Neural cell (in vitro differentiated cells): ENCODE results near the gene DECR2. TPM values are rescaled to one million over a fixed set of nuclear protein-coding genes. Genes with fewer than 3 reads are reported as not detected.

Source experiments
- H2AFZ ChIP-seq: fragments of 200-600, 300-800 bp; sonication (generic), shearing (Covaris generic); 2 replicates; pipeline ENCODE4 v1.6.0; 2014; ENCODE audit warnings: low read depth, mild to moderate bottlenecking, antibody characterized with exemption, low read length, moderate library complexity
- H3F3A ChIP-seq: fragments of 200-600 bp; shearing (Covaris generic); 2 replicates; pipeline ENCODE4 v1.6.1; 2016; ENCODE audit warnings: mild to moderate bottlenecking, moderate library complexity, mixed read lengths, antibody characterized with exemption, low read length; ENCODE audit not compliant: insufficient read depth, poor library complexity, severe bottlenecking
- H3K27ac ChIP-seq: fragments of 200-600, 300-800 bp; sonication (generic), shearing (Covaris generic); 2 replicates; pipeline ENCODE4 v1.5.1; 2014; ENCODE audit warnings: mild to moderate bottlenecking, low read length, moderate library complexity
- H3K27me3 ChIP-seq: fragments of 300-800, 200-600 bp; sonication (generic), shearing (Covaris generic); 2 replicates; pipeline ENCODE4 v1.6.0; 2014; ENCODE audit warnings: mild to moderate bottlenecking, low read depth, low read length, moderate library complexity; ENCODE audit not compliant: insufficient read depth
- H3K36me3 ChIP-seq: fragments of 300-800, 200-600 bp; sonication (generic), shearing (Covaris generic); 2 replicates; pipeline ENCODE4 v1.5.1; 2014; ENCODE audit warnings: mild to moderate bottlenecking, antibody characterized with exemption, low read length, moderate library complexity; ENCODE audit not compliant: insufficient read depth
- H3K4me2 ChIP-seq: fragments of 300-800, 200-600 bp; sonication (generic), shearing (Covaris generic); 2 replicates; pipeline ENCODE4 v1.6.0; 2014; ENCODE audit warnings: mild to moderate bottlenecking, low read length
- H3K4me3 ChIP-seq: fragments of 300-800, 200-600 bp; sonication (generic), shearing (Covaris generic); 2 replicates; pipeline ENCODE4 v1.5.1; 2014; ENCODE audit warnings: mild to moderate bottlenecking, low read length, moderate library complexity
- H3K79me2 ChIP-seq: fragments of 200-600 bp; shearing (Covaris generic); replicated peaks from 2 replicates; pipeline ENCODE4 v1.6.0; 2014; ENCODE audit warnings: mild to moderate bottlenecking, low read length, moderate library complexity; ENCODE audit not compliant: insufficient read depth
- H3K9ac ChIP-seq: fragments of 300-800, 200-600 bp; sonication (generic), shearing (Covaris generic); 2 replicates; pipeline ENCODE4 v1.6.1; 2016; ENCODE audit warnings: mild to moderate bottlenecking, low read length, mixed read lengths
- H3K9me2 ChIP-seq: fragments of 200-600 bp; shearing (Covaris generic); 2 replicates; pipeline ENCODE4 v1.6.1; 2016; ENCODE audit warnings: mild to moderate bottlenecking, low read length, mixed read lengths; ENCODE audit not compliant: insufficient read depth
- H3K9me3 ChIP-seq: fragments of 200-600, 300-800 bp; sonication (generic), shearing (Covaris generic); 2 replicates; pipeline ENCODE4 v1.6.1; 2016; ENCODE audit warnings: mild to moderate bottlenecking, mixed run types, low read length, moderate library complexity, mixed read lengths
- H4K20me1 ChIP-seq: fragments of 200-600 bp; shearing (Covaris generic); 2 replicates; pipeline ENCODE4 v1.6.1; 2016; ENCODE audit warnings: mild to moderate bottlenecking, mixed run types; ENCODE audit not compliant: insufficient read depth
- EP300 ChIP-seq: fragments of 450-650 bp; conservative IDR thresholded peaks from 2 replicates; pipeline ENCODE4 v1.6.1; 2014; ENCODE audit warnings: antibody characterized with exemption, mild to moderate bottlenecking, moderate library complexity; ENCODE audit not compliant: poor library complexity, severe bottlenecking
- EZH2 ChIP-seq: fragments of 200-600, 300-800 bp; shearing (Covaris generic), sonication (generic); IDR thresholded peaks from 2 replicates; pipeline ENCODE4 v1.6.1; 2014; ENCODE audit warnings: antibody characterized with exemption, low read length, borderline replicate concordance, mild to moderate bottlenecking; ENCODE audit not compliant: insufficient read depth, poor library complexity, severe bottlenecking
- MXI1 ChIP-seq: fragments of 450-650 bp; conservative IDR thresholded peaks from 2 replicates; pipeline ENCODE4 v1.6.1; 2014; ENCODE audit warnings: antibody characterized with exemption, mild to moderate bottlenecking; ENCODE audit not compliant: poor library complexity, severe bottlenecking
- POLR2AphosphoS5 ChIP-seq: IDR thresholded peaks from 2 replicates; pipeline ENCODE4 v1.6.1; 2012
- RAD21 ChIP-seq: fragments of 450-650 bp; conservative IDR thresholded peaks from 2 replicates; pipeline ENCODE4 v1.6.1; 2014; ENCODE audit warnings: antibody characterized with exemption, mild to moderate bottlenecking, moderate library complexity
- SMC3 ChIP-seq: fragments of 450-650 bp; conservative IDR thresholded peaks from 2 replicates; pipeline ENCODE4 v1.6.1; 2014; ENCODE audit warnings: antibody characterized with exemption, mild to moderate bottlenecking, moderate library complexity; ENCODE audit not compliant: poor library complexity
- TAF1 ChIP-seq: IDR thresholded peaks from 2 replicates; pipeline ENCODE4 v1.6.1; 2012; ENCODE audit warnings: low read depth
- polyA plus RNA-seq: library from polyadenylated mRNA; depleted of rRNA; stranded (reverse); fragments of >200 nt; gene quantifications from 2 replicates; pipeline ENCODE4 v1.2.3, GENCODE V29; 2014
- TF ChIP-seq, protein P1 (sequence below): IDR thresholded peaks from 2 replicates; pipeline ENCODE4 v1.6.1; 2012; ENCODE audit warnings: borderline replicate concordance
- TF ChIP-seq, protein P2 (sequence below): fragments of 450-650 bp; IDR thresholded peaks from 2 replicates; pipeline ENCODE4 v1.5.1; 2014; ENCODE audit warnings: antibody characterized with exemption, mild to moderate bottlenecking, moderate library complexity; ENCODE audit not compliant: poor library complexity, severe bottlenecking

The DECR2 gene
- polyA plus RNA-seq, 1 donor from 2014 or later: 58.8 TPM

DNA sequence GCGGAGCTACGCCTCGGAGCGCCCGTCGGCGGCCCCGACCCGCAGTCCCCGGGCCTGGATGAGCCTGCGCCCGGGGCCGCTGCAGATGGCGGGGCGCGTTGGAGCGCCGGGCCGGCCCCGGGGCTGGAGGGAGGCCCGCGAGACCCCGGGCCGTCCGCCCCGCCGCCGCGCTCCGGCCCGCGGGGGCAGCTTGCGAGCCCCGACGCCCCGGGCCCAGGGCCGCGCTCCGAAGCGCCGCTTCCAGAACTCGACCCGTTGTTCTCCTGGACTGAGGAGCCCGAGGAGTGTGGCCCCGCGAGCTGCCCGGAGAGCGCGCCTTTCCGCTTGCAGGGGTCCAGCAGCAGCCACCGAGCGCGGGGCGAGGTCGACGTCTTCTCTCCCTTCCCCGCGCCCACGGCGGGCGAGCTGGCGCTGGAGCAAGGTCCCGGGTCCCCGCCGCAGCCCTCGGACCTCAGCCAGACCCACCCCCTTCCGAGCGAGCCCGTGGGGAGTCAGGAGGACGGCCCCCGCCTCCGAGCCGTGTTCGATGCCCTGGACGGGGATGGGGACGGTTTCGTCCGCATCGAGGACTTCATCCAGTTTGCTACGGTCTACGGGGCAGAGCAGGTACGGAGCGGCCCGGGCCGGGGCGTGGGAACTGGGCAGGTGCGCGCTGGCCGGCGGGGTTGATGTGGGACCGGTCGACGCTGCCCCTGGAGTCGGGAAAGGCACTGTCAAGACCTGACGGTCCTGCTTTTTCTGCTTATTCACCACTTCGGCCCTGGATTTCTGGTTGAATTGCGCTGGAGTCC is 24.6 kb downstream of the DECR2 start:
- Histone ChIP-seq H3F3A (no peaks in the 10 kb centered on the region), H3K9ac (peak overlapping the region; percentile 90), H3K79me2 (peaks cover 56% of the 10 kb centered on the region), H3K4me3 (peak overlapping the region; percentile 100), H3K9me2 (no peaks in the 10 kb centered on the region), H3K9me3 (no peaks in the 10 kb centered on the region), H3K27ac (peak overlapping the region; percentile 65), H4K20me1 (peaks cover 16% of the 10 kb centered on the region), H3K36me3 (no peaks in the 10 kb centered on the region), H2AFZ (no peak overlapping the region), H3K4me2 (peak overlapping the region; percentile 84), H3K27me3 (no peaks in the 10 kb centered on the region)
- TF ChIP-seq EZH2: no peak
- peak; percentile 24 for TF ChIP-seq MXI1
- TF ChIP-seq, protein P1, sequence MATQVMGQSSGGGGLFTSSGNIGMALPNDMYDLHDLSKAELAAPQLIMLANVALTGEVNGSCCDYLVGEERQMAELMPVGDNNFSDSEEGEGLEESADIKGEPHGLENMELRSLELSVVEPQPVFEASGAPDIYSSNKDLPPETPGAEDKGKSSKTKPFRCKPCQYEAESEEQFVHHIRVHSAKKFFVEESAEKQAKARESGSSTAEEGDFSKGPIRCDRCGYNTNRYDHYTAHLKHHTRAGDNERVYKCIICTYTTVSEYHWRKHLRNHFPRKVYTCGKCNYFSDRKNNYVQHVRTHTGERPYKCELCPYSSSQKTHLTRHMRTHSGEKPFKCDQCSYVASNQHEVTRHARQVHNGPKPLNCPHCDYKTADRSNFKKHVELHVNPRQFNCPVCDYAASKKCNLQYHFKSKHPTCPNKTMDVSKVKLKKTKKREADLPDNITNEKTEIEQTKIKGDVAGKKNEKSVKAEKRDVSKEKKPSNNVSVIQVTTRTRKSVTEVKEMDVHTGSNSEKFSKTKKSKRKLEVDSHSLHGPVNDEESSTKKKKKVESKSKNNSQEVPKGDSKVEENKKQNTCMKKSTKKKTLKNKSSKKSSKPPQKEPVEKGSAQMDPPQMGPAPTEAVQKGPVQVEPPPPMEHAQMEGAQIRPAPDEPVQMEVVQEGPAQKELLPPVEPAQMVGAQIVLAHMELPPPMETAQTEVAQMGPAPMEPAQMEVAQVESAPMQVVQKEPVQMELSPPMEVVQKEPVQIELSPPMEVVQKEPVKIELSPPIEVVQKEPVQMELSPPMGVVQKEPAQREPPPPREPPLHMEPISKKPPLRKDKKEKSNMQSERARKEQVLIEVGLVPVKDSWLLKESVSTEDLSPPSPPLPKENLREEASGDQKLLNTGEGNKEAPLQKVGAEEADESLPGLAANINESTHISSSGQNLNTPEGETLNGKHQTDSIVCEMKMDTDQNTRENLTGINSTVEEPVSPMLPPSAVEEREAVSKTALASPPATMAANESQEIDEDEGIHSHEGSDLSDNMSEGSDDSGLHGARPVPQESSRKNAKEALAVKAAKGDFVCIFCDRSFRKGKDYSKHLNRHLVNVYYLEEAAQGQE: peak; percentile 40

DNA sequence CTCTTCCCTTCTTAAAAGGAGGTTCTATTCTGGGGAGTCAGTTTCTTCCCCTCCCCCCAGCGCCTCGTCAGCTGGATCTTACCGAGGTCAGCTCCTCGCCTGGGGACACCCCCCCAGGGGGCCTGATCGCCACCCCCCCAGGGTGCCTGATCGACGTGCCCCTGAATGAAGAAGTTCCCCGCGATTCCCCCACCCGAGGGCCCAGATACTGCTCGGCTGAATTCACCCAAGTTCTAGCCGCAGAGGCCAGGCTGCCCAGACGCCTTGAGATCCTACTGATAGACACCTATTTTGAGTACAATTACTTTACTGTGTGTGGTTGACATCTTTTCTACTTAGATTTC is 25.2 kb downstream of the DECR2 start:
- Histone ChIP-seq H3K9me3 (no peaks in the 10 kb centered on the region), H3K27me3 (no peaks in the 10 kb centered on the region), H3K4me3 (peak overlapping the region; percentile 100), H4K20me1 (peaks cover 16% of the 10 kb centered on the region), H3K36me3 (no peaks in the 10 kb centered on the region), H3K9me2 (no peaks in the 10 kb centered on the region), H3K79me2 (peaks cover 59% of the 10 kb centered on the region), H3F3A (no peaks in the 10 kb centered on the region), H2AFZ (no peak overlapping the region), H3K4me2 (peak overlapping the region; percentile 84), H3K9ac (peak overlapping the region; percentile 90), H3K27ac (no peak overlapping the region)
- TF ChIP-seq EZH2 (no peak), POLR2AphosphoS5 (no peak), TAF1 (no peak), RAD21 (no peak), EP300 (no peak), MXI1 (no peak), SMC3 (no peak)
- TF ChIP-seq, protein P2, sequence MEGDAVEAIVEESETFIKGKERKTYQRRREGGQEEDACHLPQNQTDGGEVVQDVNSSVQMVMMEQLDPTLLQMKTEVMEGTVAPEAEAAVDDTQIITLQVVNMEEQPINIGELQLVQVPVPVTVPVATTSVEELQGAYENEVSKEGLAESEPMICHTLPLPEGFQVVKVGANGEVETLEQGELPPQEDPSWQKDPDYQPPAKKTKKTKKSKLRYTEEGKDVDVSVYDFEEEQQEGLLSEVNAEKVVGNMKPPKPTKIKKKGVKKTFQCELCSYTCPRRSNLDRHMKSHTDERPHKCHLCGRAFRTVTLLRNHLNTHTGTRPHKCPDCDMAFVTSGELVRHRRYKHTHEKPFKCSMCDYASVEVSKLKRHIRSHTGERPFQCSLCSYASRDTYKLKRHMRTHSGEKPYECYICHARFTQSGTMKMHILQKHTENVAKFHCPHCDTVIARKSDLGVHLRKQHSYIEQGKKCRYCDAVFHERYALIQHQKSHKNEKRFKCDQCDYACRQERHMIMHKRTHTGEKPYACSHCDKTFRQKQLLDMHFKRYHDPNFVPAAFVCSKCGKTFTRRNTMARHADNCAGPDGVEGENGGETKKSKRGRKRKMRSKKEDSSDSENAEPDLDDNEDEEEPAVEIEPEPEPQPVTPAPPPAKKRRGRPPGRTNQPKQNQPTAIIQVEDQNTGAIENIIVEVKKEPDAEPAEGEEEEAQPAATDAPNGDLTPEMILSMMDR: no peak
- TF ChIP-seq, protein P1: no peak
